HG02970 (cell line): ENCODE data around the gene KCNG1.

ENCODE experiments used
- ATAC-seq: cut with Tn5 transposase; IDR thresholded peaks from one replicate; pipeline ENCODE4 v1.9.1; 2021; ENCODE audit warnings: mild to moderate bottlenecking, moderate library complexity, moderate number of reproducible peaks; ENCODE audit not compliant: unreplicated experiment, low FRiP score

Gene KCNG1

GRCh38 chr20:51036827-51037531 is 14.1 kb upstream of the KCNG1 start:
- no peak for ATAC-seq

- ATAC-seq = no peak
Observed at GRCh38 chr20:51036226-51036625, 13.3 kb upstream of the KCNG1 start.

GRCh38 chr20:51034988-51035656 is 12.2 kb upstream of the KCNG1 start:
- no peak for ATAC-seq

- ATAC-seq = no peak
Observed at GRCh38 chr20:51034476-51034875, 11.6 kb upstream of the KCNG1 start.

GRCh38 chr20:51029963-51030920 is 7.3 kb upstream of the KCNG1 start:
- ATAC-seq = no peak

GRCh38 chr20:51029556-51029955 is 6.6 kb upstream of the KCNG1 start:
- no peak for ATAC-seq

- ATAC-seq = no peak
Observed at GRCh38 chr20:51028616-51029212, 5.8 kb upstream of the KCNG1 start.

- no peak for ATAC-seq
Observed at GRCh38 chr20:51027035-51027795, 4.3 kb upstream of the KCNG1 start.

- ATAC-seq = no peak
Observed at GRCh38 chr20:51026269-51026668, 3.4 kb upstream of the KCNG1 start.

- no peak for ATAC-seq
Observed at GRCh38 chr20:51024761-51025160, 1.9 kb upstream of the KCNG1 start.

- no peak for ATAC-seq
Observed at GRCh38 chr20:51023617-51024155, 779 bp upstream of the KCNG1 start.

GRCh38 chr20:51022227-51022802 is 592 bp downstream of the KCNG1 start:
- ATAC-seq = no peak

GRCh38 chr20:51021067-51022025 is 1.6 kb downstream of the KCNG1 start:
- ATAC-seq = no peak

- no peak for ATAC-seq
Observed at GRCh38 chr20:51020657-51021056, 2.2 kb downstream of the KCNG1 start.

GRCh38 chr20:51019656-51020592 is 3.0 kb downstream of the KCNG1 start:
- ATAC-seq = no peak

- no peak for ATAC-seq
Observed at GRCh38 chr20:51017251-51017650, 5.7 kb downstream of the KCNG1 start.

GRCh38 chr20:51016521-51016920 is 6.4 kb downstream of the KCNG1 start:
- no peak for ATAC-seq
